Retina (tissue), 1 donor: ENCODE data around the gene DDX11.
"Not testable (repeated sequence)": the region's sequence is repeated elsewhere in the genome, so short reads cannot be mapped to it uniquely, and the experiment has no call there.

Source experiments
- DNase-seq: peaks from one replicate; pipeline ENCODE4 v3.0.0-alpha.2; 2016

The DDX11 gene

GRCh38 chr12:31070971-31071740 is 2.5 kb upstream of the DDX11 start:
- not testable (repeated sequence) for DNase-seq

GRCh38 chr12:31072962-31073361 is 698 bp upstream of the DDX11 start:
- not testable (repeated sequence) for DNase-seq

GRCh38 chr12:31074333-31074874 is 744 bp downstream of the DDX11 start:
- DNase-seq: peak; percentile 10

- DNase-seq: not testable (repeated sequence)
Measured at GRCh38 chr12:31076150-31076549, 2.5 kb downstream of the DDX11 start.

- not testable (repeated sequence) for DNase-seq
Measured at GRCh38 chr12:31077095-31077494, 3.4 kb downstream of the DDX11 start.

GRCh38 chr12:31077998-31078397 is 4.3 kb downstream of the DDX11 start:
- not testable (repeated sequence) for DNase-seq

- DNase-seq: not testable (repeated sequence)
Measured at GRCh38 chr12:31079421-31079820, 5.8 kb downstream of the DDX11 start.

- not testable (repeated sequence) for DNase-seq
Measured at GRCh38 chr12:31080221-31080620, 6.6 kb downstream of the DDX11 start.

- DNase-seq: not testable (repeated sequence)
Measured at GRCh38 chr12:31081274-31081673, 7.6 kb downstream of the DDX11 start.

GRCh38 chr12:31084241-31084640 is 10.6 kb downstream of the DDX11 start:
- DNase-seq: not testable (repeated sequence)

- DNase-seq: not testable (repeated sequence)
Measured at GRCh38 chr12:31086032-31086431, 12.4 kb downstream of the DDX11 start.

GRCh38 chr12:31087486-31087885 is 13.8 kb downstream of the DDX11 start:
- not testable (repeated sequence) for DNase-seq

GRCh38 chr12:31087956-31088355 is 14.3 kb downstream of the DDX11 start:
- not testable (repeated sequence) for DNase-seq

- no peak for DNase-seq
Measured at GRCh38 chr12:31089072-31089471, 15.4 kb downstream of the DDX11 start.

- not testable (repeated sequence) for DNase-seq
Measured at GRCh38 chr12:31091629-31092028, 18.0 kb downstream of the DDX11 start.

GRCh38 chr12:31092718-31093117 is 19.1 kb downstream of the DDX11 start:
- DNase-seq: not testable (repeated sequence)

GRCh38 chr12:31095080-31095860 is 21.6 kb downstream of the DDX11 start:
- not testable (repeated sequence) for DNase-seq

- DNase-seq: not testable (repeated sequence)
Measured at GRCh38 chr12:31096251-31097065, 22.8 kb downstream of the DDX11 start.

GRCh38 chr12:31097819-31098218 is 24.2 kb downstream of the DDX11 start:
- not testable (repeated sequence) for DNase-seq

GRCh38 chr12:31098363-31098762 is 24.7 kb downstream of the DDX11 start:
- DNase-seq: not testable (repeated sequence)

GRCh38 chr12:31098771-31099170 is 25.1 kb downstream of the DDX11 start:
- not testable (repeated sequence) for DNase-seq

GRCh38 chr12:31099434-31099833 is 25.8 kb downstream of the DDX11 start:
- not testable (repeated sequence) for DNase-seq
